Heart left ventricle (tissue), 16 donors: Measurements from ENCODE around the gene MARCO. TPM values are rescaled to one million over a fixed set of nuclear protein-coding genes. Genes with fewer than 3 reads are reported as not detected.
A peak's percentile ranks its signal among the peaks of the same experiment; 100 is the strongest.

Experiments
- ATAC-seq, 4 donors: fragments of 200-7000 bp; cut with Tn5 transposase; one replicate each; pipeline ENCODE4 v1.9.1; 2020 to 2022; ENCODE audit warnings: moderate library complexity in 4 of 4, mild to moderate bottlenecking in 3 of 4, moderate number of reproducible peaks in 1 of 4
- DNase-seq, 5 donors: peaks; one replicate each; pipeline ENCODE4 v3.0.0-alpha.2; 2020
- H3K27ac ChIP-seq, 12 donors: fragments of 200-600 bp; sonication (generic) in 4 of 12; one replicate each; pipeline versions ENCODE4 v1.5.0 to v1.8.0; 2016 to 2022; ENCODE audit warnings: mild to moderate bottlenecking in 2 of 12
- H3K27me3 ChIP-seq, 9 donors: fragments of 200-600 bp; sonication (generic) in 2 of 9; one replicate each; pipeline versions ENCODE4 v1.5.1 to v1.8.0; 2016 to 2022; ENCODE audit warnings: mild to moderate bottlenecking in 3 of 9
- H3K36me3 ChIP-seq, 9 donors: fragments of 200-600 bp; sonication (generic) in 2 of 9; one replicate each; pipeline versions ENCODE4 v1.5.0 to v1.8.0; 2018 to 2022; ENCODE audit warnings: mild to moderate bottlenecking in 2 of 9
- H3K4me1 ChIP-seq, 12 donors: fragments of 200-600 bp; sonication (generic) in 4 of 12; one replicate each; pipeline versions ENCODE4 v1.5.0 to v1.8.0; 2016 to 2022; ENCODE audit warnings: mild to moderate bottlenecking in 3 of 12
- H3K4me3 ChIP-seq, 12 donors: fragments of 200-600 bp; sonication (generic) in 4 of 12; one replicate each; pipeline versions ENCODE4 v1.5.0 to v1.8.0; 2017 to 2022; ENCODE audit warnings: mild to moderate bottlenecking in 9 of 12, moderate library complexity in 4 of 12
- H3K9me3 ChIP-seq, 12 donors: fragments of 200-600 bp; sonication (generic) in 4 of 12; one replicate each; pipeline versions ENCODE4 v1.5.0 to v1.8.0; 2016 to 2022; ENCODE audit warnings: mild to moderate bottlenecking in 1 of 12
- POLR2A ChIP-seq, 2 donors: fragments of 450-650 bp; IDR thresholded peaks; one replicate each; pipeline ENCODE4 v1.6.1; 2017; ENCODE audit warnings: antibody characterized with exemption in 2 of 2, mild to moderate bottlenecking in 2 of 2, moderate library complexity in 2 of 2
- WGBS, 4 donors: extraction: QIAGEN DNeasy Blood & Tissue Kit in 2 of 4; methylation state at CpG; one replicate each; pipeline versions ENCODE4 v1.1.5 to v1.1.7; 2013 to 2018; 5-methylcytosine and 5-hydroxymethylcytosine counted together
- intact Hi-C, 10 donors: fragments of 100-400 bp; cut with DNase I; formaldehyde crosslinking; loops; one replicate each; pipeline versions ENCODE4 v1.11.1 to v1.14.2; 2022
- polyA plus RNA-seq, 2 donors: library from polyadenylated mRNA; stranded (reverse); fragments of 200-250 nt; gene quantifications; one replicate each; pipeline ENCODE4 v1.2.3, GENCODE V29; 2013
- total RNA-seq, 9 donors: library from RNA; depleted of rRNA in 2 of 9; stranded (reverse); fragments of >200 nt in 2 of 9; fragmentation: NEBNext Ultra II Directional in 3 of 9; extraction: Animal tissue kit (Norgen Biotek cat#: 25700) in 3 of 9; gene quantifications; one replicate each; pipeline versions ENCODE4 v1.1.0 to v1.2.4, GENCODE V29; 2016 to 2023
- TF ChIP-seq, protein P1 (sequence below), 12 donors: fragments of 200-600 bp; sonication (generic) in 4 of 12; IDR thresholded peaks; one replicate each; pipeline versions ENCODE4 v1.5.0 to v1.8.0; 2018 to 2022; ENCODE audit warnings: antibody characterized with exemption in 12 of 12, mild to moderate bottlenecking in 5 of 12
- donor health status: ischemic (EF 13 %, LVEDD 7.1; RV severe dilation, severe dysfunction).
- donor health status: healthy with polysubstance abuse.
- donor health status: DM: no; HTN: yes; CAD: no.
- donor health status: DM: no; HTN: no; CAD: no.
- donor health status: ischemic (EF 25% LVEDD 6.9; RV normal size, moderate dysfunction).
- donor health status: ischemic (EF 25% LVEDD 5.7; RV mildly dilated, moderate dysfunction).
- donor health status: healthy.
- donor health status: DM: yes; HTN: yes; CAD: no.
- donor health status: ischemic (EF 35%, LVEDD 5.7; RV mildly dilated, moderate dysfunction).
- donor health status: nonischemic (EF 11% LVEDD 7.7; RV severe dilation, severe dysfunction).
- donor health status: DM: yes; HTN: yes; CAD: no.
- donor health status: PGD.
- donor health status: ischemic (EF 29% LVEDD 5.4; RV normal size, mild dysfunction).
- donor health status: nonischemic (EF 23%, LVEDD 6.1; RV moderate dilation, normal function).

Gene MARCO
- total and polyA plus RNA-seq, 11 donors, result 0.19 to 162 (median 6.0) TPM

DNA sequence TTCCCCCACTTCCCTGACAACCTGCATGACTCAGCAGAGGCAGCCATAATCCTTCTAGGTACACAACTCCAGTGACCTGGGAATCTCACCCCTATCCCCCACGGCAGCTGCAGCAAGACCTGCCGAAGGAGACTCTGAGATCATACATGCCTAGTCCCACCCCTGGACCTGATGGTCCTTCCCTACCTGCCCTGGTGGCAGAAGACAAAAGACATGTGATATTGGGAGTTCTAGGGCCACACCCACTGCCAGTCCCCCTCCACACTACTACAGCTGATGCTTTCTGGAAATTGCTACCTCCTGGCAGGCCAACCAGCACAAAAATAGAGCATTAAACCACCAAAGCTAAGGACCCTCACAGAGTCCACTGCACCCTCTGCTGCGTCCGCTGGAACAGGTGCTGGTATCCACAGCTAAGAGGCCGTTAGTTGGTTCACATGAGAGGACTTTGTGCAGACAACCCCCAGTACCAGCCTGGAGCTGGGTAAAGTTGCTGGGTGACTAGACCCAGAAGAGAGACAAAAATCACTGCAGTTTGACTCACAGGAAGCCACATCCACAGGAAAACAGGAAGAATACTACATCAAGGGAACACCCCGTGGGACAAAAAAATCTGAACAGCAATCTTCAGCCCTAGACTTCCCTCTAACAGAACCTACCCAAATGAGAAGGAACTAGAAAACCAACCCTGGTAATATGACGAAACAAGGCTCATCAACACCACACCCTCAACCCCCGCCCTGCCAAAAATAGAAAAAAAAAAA lies 12.5 kb downstream of the MARCO start:
- ATAC-seq (peak in 1 of 4 donors; percentile 32), DNase-seq (no peak)
- TF ChIP-seq POLR2A (IDR thresholded peaks at IDR 0.05), result no peak
- TF ChIP-seq, protein P1, sequence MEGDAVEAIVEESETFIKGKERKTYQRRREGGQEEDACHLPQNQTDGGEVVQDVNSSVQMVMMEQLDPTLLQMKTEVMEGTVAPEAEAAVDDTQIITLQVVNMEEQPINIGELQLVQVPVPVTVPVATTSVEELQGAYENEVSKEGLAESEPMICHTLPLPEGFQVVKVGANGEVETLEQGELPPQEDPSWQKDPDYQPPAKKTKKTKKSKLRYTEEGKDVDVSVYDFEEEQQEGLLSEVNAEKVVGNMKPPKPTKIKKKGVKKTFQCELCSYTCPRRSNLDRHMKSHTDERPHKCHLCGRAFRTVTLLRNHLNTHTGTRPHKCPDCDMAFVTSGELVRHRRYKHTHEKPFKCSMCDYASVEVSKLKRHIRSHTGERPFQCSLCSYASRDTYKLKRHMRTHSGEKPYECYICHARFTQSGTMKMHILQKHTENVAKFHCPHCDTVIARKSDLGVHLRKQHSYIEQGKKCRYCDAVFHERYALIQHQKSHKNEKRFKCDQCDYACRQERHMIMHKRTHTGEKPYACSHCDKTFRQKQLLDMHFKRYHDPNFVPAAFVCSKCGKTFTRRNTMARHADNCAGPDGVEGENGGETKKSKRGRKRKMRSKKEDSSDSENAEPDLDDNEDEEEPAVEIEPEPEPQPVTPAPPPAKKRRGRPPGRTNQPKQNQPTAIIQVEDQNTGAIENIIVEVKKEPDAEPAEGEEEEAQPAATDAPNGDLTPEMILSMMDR (IDR thresholded peaks at IDR 0.05), result no peak
- peaks cover 0 to 34% (median 0%) of the 10 kb centered on the region in 9 donors for H3K27me3 ChIP-seq
- H3K36me3 ChIP-seq, result no peaks in the 10 kb centered on the region
- WGBS, 4 donors, result 53 to 78% (median 70%) methylated on average over 7 to 8 of the region's 8 CpGs
- H3K4me1 ChIP-seq, result no peaks in the 10 kb centered on the region
- H3K4me3 ChIP-seq, result no peak overlapping the region
- intact Hi-C loops, result no loop called here
- H3K27ac ChIP-seq, result peak overlapping the region in 2 of 12 donors; percentile 17 to 69
- H3K9me3 ChIP-seq, result peaks cover 0 to 30% (median 3%) of the 10 kb centered on the region in 12 donors

DNA sequence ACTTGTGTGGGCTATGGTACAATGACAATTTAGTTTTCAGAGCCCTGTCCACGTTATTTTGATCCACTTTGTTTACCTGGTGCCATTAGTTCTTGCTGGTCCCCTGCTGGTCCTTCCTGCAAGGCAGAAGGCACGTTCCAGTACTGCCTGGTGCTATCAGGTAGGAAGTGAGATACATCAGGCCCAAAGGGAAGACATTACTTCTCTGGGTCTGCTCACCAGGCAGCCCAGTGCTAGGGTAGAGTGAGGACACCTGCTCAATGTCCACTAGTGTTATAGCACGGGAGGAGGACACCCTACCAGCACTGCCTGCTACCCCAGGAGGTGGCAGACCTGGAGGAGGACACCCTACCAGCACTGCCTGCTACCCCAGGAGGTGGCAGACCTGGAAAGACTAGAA lies 23.7 kb downstream of the MARCO start:
- Histone ChIP-seq H3K4me3 (no peak overlapping the region), H3K36me3 (no peaks in the 10 kb centered on the region), H3K4me1 (peaks cover 0 to 33% (median 0%) of the 10 kb centered on the region in 12 donors), H3K9me3 (peaks cover 0 to 4% (median 0%) of the 10 kb centered on the region in 12 donors), H3K27me3 (peaks cover 0 to 22% (median 0%) of the 10 kb centered on the region in 9 donors), H3K27ac (no peak overlapping the region)
- no peak for TF ChIP-seq POLR2A (IDR thresholded peaks at IDR 0.05)
- TF ChIP-seq, protein P1 (IDR thresholded peaks at IDR 0.05), result no peak
- ATAC-seq, result no peak
- DNase-seq, result no peak
- WGBS, 4 donors, result 22 to 32% (median 28%) methylated on average over 2 to 3 of the region's 3 CpGs
- intact Hi-C loops, result no loop called here

DNA sequence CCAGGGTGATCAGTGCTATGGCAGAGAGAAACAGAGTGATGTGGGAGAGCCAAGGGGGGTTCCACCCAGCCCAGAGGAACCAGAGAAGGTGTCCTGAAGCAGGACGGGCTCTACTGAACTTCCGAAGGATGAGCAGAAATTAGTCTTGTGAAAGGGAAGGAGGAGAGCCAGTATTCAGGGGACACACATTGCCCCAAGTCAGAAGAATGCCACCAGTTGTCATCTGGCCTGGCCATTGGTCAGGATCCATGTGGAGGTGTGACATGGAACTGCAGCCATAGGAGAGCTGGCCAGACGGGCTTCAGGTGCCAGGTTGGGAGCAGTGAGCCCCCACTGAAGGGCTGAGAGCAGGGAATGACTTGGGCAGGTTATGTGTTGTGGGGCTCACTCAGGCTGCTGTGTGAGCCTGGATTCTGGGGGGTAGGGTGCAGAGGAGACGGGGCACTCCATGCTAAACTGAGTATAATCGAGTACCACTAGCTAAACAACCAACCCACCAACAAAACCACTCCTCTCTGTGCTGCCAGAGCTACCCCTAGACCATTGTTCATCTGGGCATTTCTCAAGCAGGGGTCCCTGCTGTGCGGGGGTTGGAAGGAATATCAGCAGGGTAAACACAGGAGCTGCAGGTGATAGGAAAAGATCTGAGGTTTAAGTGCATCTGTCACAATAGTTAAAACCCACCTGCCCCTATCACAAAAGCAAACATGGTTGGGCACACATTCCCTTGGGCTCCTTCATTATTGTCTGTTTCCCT lies 25.3 kb downstream of the MARCO start:
- peaks cover 0 to 32% (median 0%) of the 10 kb centered on the region in 9 donors for H3K27me3 ChIP-seq
- no peaks in the 10 kb centered on the region for H3K36me3 ChIP-seq
- intact Hi-C loops, result no loop called here
- H3K27ac ChIP-seq, result peak overlapping the region in 1 of 12 donors; percentile 75
- DNase-seq (no peak), ATAC-seq (no peak)
- H3K4me1 ChIP-seq, result peaks cover 0 to 45% (median 0%) of the 10 kb centered on the region in 12 donors
- H3K9me3 ChIP-seq, result no peaks in the 10 kb centered on the region
- no peak for TF ChIP-seq POLR2A (IDR thresholded peaks at IDR 0.05)
- TF ChIP-seq, protein P1 (IDR thresholded peaks at IDR 0.05), result no peak
- WGBS, 4 donors, result 61 to 73% (median 67%) methylated on average over 5 to 6 of the region's 6 CpGs
- H3K4me3 ChIP-seq, result no peak overlapping the region

DNA sequence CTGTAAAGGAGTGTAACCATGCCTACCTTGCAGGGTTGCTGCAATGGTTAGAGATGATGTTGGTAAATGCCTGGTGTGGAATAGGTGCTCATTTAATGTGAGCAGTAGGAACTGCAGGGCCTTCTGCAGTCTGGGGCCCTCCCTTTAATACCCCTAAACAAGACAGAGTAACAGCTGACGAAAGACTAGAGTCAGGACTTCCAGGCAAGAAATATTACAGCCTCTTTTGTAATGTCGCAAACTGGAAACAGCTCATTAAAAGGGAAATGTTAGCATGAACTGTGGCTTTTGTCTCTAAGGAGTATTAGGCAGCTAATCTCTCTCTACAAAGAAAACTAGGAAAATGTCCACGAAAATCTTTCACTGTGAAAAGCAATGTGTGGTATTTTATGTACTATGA lies 26.0 kb downstream of the MARCO start:
- 36 to 65% (median 42%) methylated on average over 3 of the region's 3 CpGs for WGBS, 4 donors
- Histone ChIP-seq H3K27me3 (peaks cover 0 to 32% (median 0%) of the 10 kb centered on the region in 9 donors), H3K9me3 (no peaks in the 10 kb centered on the region), H3K36me3 (no peaks in the 10 kb centered on the region), H3K4me3 (no peak overlapping the region), H3K4me1 (peaks cover 0 to 45% (median 0%) of the 10 kb centered on the region in 12 donors), H3K27ac (peak overlapping the region in 1 of 12 donors; percentile 75)
- peak in 3 of 4 donors; percentile 9 to 63 (median 50) for ATAC-seq
- DNase-seq, result no peak
- TF ChIP-seq, protein P1 (IDR thresholded peaks at IDR 0.05), result no peak
- TF ChIP-seq POLR2A (IDR thresholded peaks at IDR 0.05), result no peak
- intact Hi-C loops, result no loop called here
